GM12878 (cell line): ENCODE results near the gene GMDS. TPM values are rescaled to one million over a fixed set of nuclear protein-coding genes. Genes with fewer than 3 reads are reported as not detected.

ENCODE experiments used
- ATAC-seq: fragments of 200-7000 bp; cut with Tn5 transposase; 3 replicates; pipeline ENCODE4 v1.9.1; 2020; ENCODE audit warnings: mild to moderate bottlenecking, moderate library complexity
- BruUV-seq: library from RNA; stranded (reverse); fragments of 400-500 nt; replicated peaks from 2 replicates; lab custom pipeline; 2021; lab: Mats Ljungman, UMichigan
- CTCF ChIA-PET: fragments of 300-600 bp; sonication (Branson Sonifier 250); formaldehyde crosslinking; extraction: SDS; loops from one replicate; lab custom pipeline; 2021; ENCODE audit warnings: inconsistent platforms; lab: Yijun Ruan, JAX
- POLR2A ChIA-PET: fragments of 350-600 bp; formaldehyde crosslinking; extraction: SDS; loops from one replicate; lab custom pipeline; 2021; ENCODE audit warnings: inconsistent platforms; lab: Charles Lee
- RAD21 ChIA-PET: fragments of 300-600 bp; sonication (Branson Sonifier 250); formaldehyde crosslinking; loops from one replicate; lab custom pipeline; 2023; ENCODE audit warnings: antibody characterized with exemption; ENCODE audit not compliant: unreplicated experiment; lab: Charles Lee
- SMC1A ChIA-PET: fragments of 300-600 bp; sonication (Branson Sonifier 250); formaldehyde crosslinking; loops from one replicate; lab custom pipeline; 2023; ENCODE audit not compliant: unreplicated experiment, uncharacterized antibody; lab: Charles Lee
- DNase-seq: peaks from one replicate; pipeline ENCODE4 v3.0.0-alpha.2; 2011; ENCODE audit warnings: low read depth, low spot score
- FAIRE-seq: peaks from 3 replicates; lab custom pipeline; 2011; peaks lifted over from hg19 to GRCh38; lab: Jason Lieb, UNC
- H2AFZ ChIP-seq: 2 replicates; pipeline ENCODE4 v1.6.0; 2011; ENCODE audit warnings: low read depth, low read length, control low read depth; ENCODE audit not compliant: control insufficient read depth
- H3K27ac ChIP-seq: 2 replicates; pipeline ENCODE4 v1.5.1; 2011; ENCODE audit warnings: control low read depth; ENCODE audit not compliant: control insufficient read depth, insufficient read depth
- H3K27me3 ChIP-seq, 2 experiments: replicated peaks in 1 of 2; 2 replicates each; pipeline versions ENCODE4 v1.6.0 to v1.6.1; 2011; ENCODE audit warnings: low read length in 1 of 2; ENCODE audit not compliant: control insufficient read depth in 2 of 2, insufficient read depth in 2 of 2
- H3K36me3 ChIP-seq, 2 experiments: 2 replicates each; pipeline ENCODE4 v1.5.1; 2011; ENCODE audit warnings: low read length in 1 of 2; ENCODE audit not compliant: control insufficient read depth in 2 of 2, insufficient read depth in 2 of 2
- H3K4me1 ChIP-seq: 2 replicates; pipeline ENCODE4 v1.6.1; 2011; ENCODE audit warnings: mild to moderate bottlenecking, low read length, moderate library complexity, mixed read lengths; ENCODE audit not compliant: control insufficient read depth, insufficient read depth
- H3K4me2 ChIP-seq: 2 replicates; pipeline ENCODE4 v1.6.0; 2011; ENCODE audit warnings: control low read depth; ENCODE audit not compliant: control insufficient read depth, insufficient read depth
- H3K4me3 ChIP-seq: fragments of 200-600 bp; sonication (generic); 2 replicates; pipeline ENCODE4 v1.5.1; 2016
- H3K79me2 ChIP-seq: 2 replicates; pipeline ENCODE4 v1.6.0; 2011; ENCODE audit warnings: low read length; ENCODE audit not compliant: control insufficient read depth, insufficient read depth
- H3K9ac ChIP-seq: 2 replicates; pipeline ENCODE4 v1.8.0; 2011; ENCODE audit warnings: low read length, control low read depth, mixed read lengths; ENCODE audit not compliant: control insufficient read depth, insufficient read depth
- H3K9me3 ChIP-seq: replicated peaks from 3 replicates; pipeline ENCODE4 v1.5.1; 2011; ENCODE audit warnings: mild to moderate bottlenecking, low read length; ENCODE audit not compliant: control insufficient read depth, insufficient read depth
- H4K20me1 ChIP-seq: 2 replicates; pipeline ENCODE4 v1.6.0; 2011; ENCODE audit not compliant: control insufficient read depth, insufficient read depth
- BACH1 ChIP-seq: fragments of 450-650 bp; IDR thresholded peaks from 2 replicates; pipeline ENCODE4 v1.6.1; 2017; ENCODE audit warnings: mild to moderate bottlenecking, borderline replicate concordance
- NR2C1 ChIP-seq: fragments of 450-650 bp; IDR thresholded peaks from 2 replicates; pipeline ENCODE4 v1.6.1; 2017; ENCODE audit warnings: antibody characterized with exemption, mild to moderate bottlenecking, moderate library complexity
- SP1 ChIP-seq: IDR thresholded peaks from one replicate; pipeline ENCODE4 v1.6.1; 2011; ENCODE audit warnings: low read depth, low read length
- SUPT20H ChIP-seq: IDR thresholded peaks from 2 replicates; pipeline ENCODE4 v1.6.1; 2011; ENCODE audit warnings: low read depth, mild to moderate bottlenecking, low read length, moderate library complexity, borderline replicate concordance; ENCODE audit not compliant: control insufficient read depth
- ZBTB11 ChIP-seq: fragments of 450-650 bp; formaldehyde crosslinking; IDR thresholded peaks from 2 replicates; pipeline ENCODE4 v1.5.0; 2022; ENCODE audit warnings: mild to moderate bottlenecking, missing genetic modification characterization
- ZNF622 ChIP-seq: fragments of 450-650 bp; IDR thresholded peaks from 2 replicates; pipeline ENCODE4 v1.6.1; 2017; ENCODE audit warnings: mild to moderate bottlenecking, inconsistent platforms
- ZNF687 ChIP-seq: fragments of 450-650 bp; IDR thresholded peaks from 2 replicates; pipeline ENCODE4 v1.6.1; 2017; ENCODE audit warnings: mild to moderate bottlenecking, moderate library complexity
- WGBS: methylation state at CpG from one replicate; pipeline ENCODE4 v1.1.6; 2016; ENCODE audit warnings: low lambda C conversion rate; ENCODE audit not compliant: insufficient replicate concordance, insufficient coverage; ENCODE audit errors: missing lambda C conversion rate; 5-methylcytosine and 5-hydroxymethylcytosine counted together
- in situ Hi-C: fragments of 300-500 bp; cut with MboI; formaldehyde crosslinking; loops from 9 replicates; pipeline ENCODE4 v1.14.3; 2018; ENCODE audit warnings: mixed read lengths
- intact Hi-C: fragments of 100-400 bp; cut with micrococcal nuclease; formaldehyde crosslinking; loops from one replicate; pipeline ENCODE4 v1.14.2; 2022; ENCODE audit not compliant: unreplicated experiment
- polyA plus RNA-seq, 11 experiments: library from polyadenylated mRNA; depleted of rRNA in 4 of 11; unstranded in 6 of 11; stranded (reverse) in 5 of 11; fragments of >200 nt; fragmentation: Nextera tagmentation in 4 of 11; fragmentation: Illumina TruSeq in 1 of 11; extraction: Ambion mirVana in 4 of 11; extraction: Trizol in 1 of 11; gene quantifications; 1 replicate in 1 of 11; 2 replicates in 10 of 11; pipeline versions ENCODE4 v1.2.1 to v1.2.3, GENCODE V29; 2011 to 2016; ENCODE audit warnings: inconsistent platforms in 2 of 11, missing spikeins in 2 of 11, low read depth in 1 of 11
- total RNA-seq, 4 experiments: library from RNA; depleted of rRNA in 3 of 4; stranded (reverse); fragments of >200 nt in 3 of 4; fragmentation: Illumina TruSeq in 1 of 4; extraction: Trizol in 1 of 4; gene quantifications; 2 replicates each; pipeline versions ENCODE4 v1.2.1 to v1.2.3, GENCODE V29; 2013 to 2021

GMDS gene
- total and polyA plus RNA-seq, 10 of the 15 experiments (the other 5 are each of a cell fraction or from before 2014, with no cell fraction given), result 0.61 to 53.8 (median 29.3) TPM

- no peak for TF ChIP-seq ZNF687
- no peak for TF ChIP-seq ZNF622
- TF ChIP-seq NR2C1, result no peak
- TF ChIP-seq BACH1, result no peak
Observed at GRCh38 chr6:2274981-2275891, 29.8 kb upstream of the GMDS start (continued).

- no peaks in the 10 kb centered on the region for H3K4me1 ChIP-seq
- no peaks in the 10 kb centered on the region for H3K27me3 ChIP-seq
- no peaks in the 10 kb centered on the region; a peak in 1 of 4 replicates for H3K36me3 ChIP-seq
- no peak overlapping the region for H3K9ac ChIP-seq
- H3K27ac ChIP-seq, result no peak overlapping the region
- H2AFZ ChIP-seq, result no peak overlapping the region
- no peak overlapping the region for H3K4me3 ChIP-seq
- RAD21 ChIA-PET, result no interaction called here
- CTCF ChIA-PET, result no interaction called here
- intact Hi-C loops (no loop called here), in situ Hi-C loops (no loop called here)
- FAIRE-seq (no peak), ATAC-seq (no peak), DNase-seq (no peak)
- TF ChIP-seq ZBTB11 (CRISPR knock-in tag) (no peak), SUPT20H (no peak), SP1 (no peak)
- no peak overlapping the region for H3K4me2 ChIP-seq
- no TSS peak for BruUV-seq
- no peaks in the 10 kb centered on the region for H4K20me1 ChIP-seq
- SMC1A ChIA-PET, result interaction anchor here (0.7 kb wide), 1 partner anchor 36 kb away, joined by 3 read pairs; no protein-coding TSS in a partner anchor
- no peaks in the 10 kb centered on the region for H3K79me2 ChIP-seq
- WGBS, result 89% methylated on average over 3 of the region's 3 CpGs
- POLR2A ChIA-PET, result interaction anchor here (0.5 kb wide), 1 partner anchor 34 kb away, joined by 3 read pairs; no protein-coding TSS in a partner anchor
- H3K9me3 ChIP-seq, result no peaks in the 10 kb centered on the region
Observed at GRCh38 chr6:2272696-2273095, 27.3 kb upstream of the GMDS start.
